HepG2 (cell line): Measurements from ENCODE around the gene TTC28. TPM values are rescaled to one million over a fixed set of nuclear protein-coding genes. Genes with fewer than 3 reads are reported as not detected.

Experiments
- ATAC-seq: fragments of 200-7000 bp; cut with Tn5 transposase; 3 replicates; pipeline ENCODE4 v1.9.1; 2020; ENCODE audit warnings: mild to moderate bottlenecking, moderate library complexity
- BruUV-seq: library from RNA; stranded (reverse); fragments of 400-500 nt; replicated peaks from 2 replicates; lab custom pipeline; 2021; lab: Mats Ljungman, UMichigan
- CTCF ChIA-PET: fragments of 300-600 bp; formaldehyde crosslinking; extraction: SDS; loops from one replicate; lab custom pipeline; 2021; ENCODE audit warnings: low total read pairs, inconsistent platforms, low intra/inter-chr PET ratio; lab: Yijun Ruan, JAX
- POLR2A ChIA-PET: fragments of 350-600 bp; sonication (Branson Sonifier 250); formaldehyde crosslinking; loops from one replicate; lab custom pipeline; 2020; ENCODE audit warnings: antibody characterized with exemption, inconsistent platforms; lab: Yijun Ruan, JAX
- DNase-seq: peaks from one replicate; pipeline ENCODE4 v3.0.0-alpha.2; 2015; ENCODE audit warnings: low spot score
- FAIRE-seq: peaks from 3 replicates; lab custom pipeline; 2011; peaks lifted over from hg19 to GRCh38; lab: Jason Lieb, UNC
- H2AFZ ChIP-seq: one replicate; pipeline ENCODE4 v1.6.1; 2011; ENCODE audit warnings: low read length, inconsistent platforms
- H3K27ac ChIP-seq: fragments of 300-600 bp; 3 replicates; pipeline ENCODE4 v1.8.0; 2011; ENCODE audit warnings: mixed run types, mild to moderate bottlenecking, mixed read lengths, low read length, inconsistent platforms; ENCODE audit not compliant: insufficient read depth; ENCODE audit errors: extremely low read length
- H3K27me3 ChIP-seq, 2 experiments: fragments of 200-600 bp in 1 of 2; 2 replicates in 1 of 2; 3 replicates in 1 of 2; pipeline versions ENCODE4 v1.6.0 to v1.8.0; 2011; ENCODE audit warnings: low read length in 2 of 2, mild to moderate bottlenecking in 2 of 2, moderate library complexity in 2 of 2, inconsistent platforms in 1 of 2; ENCODE audit not compliant: insufficient read depth in 2 of 2, control insufficient read depth in 1 of 2
- H3K36me3 ChIP-seq, 2 experiments: fragments of 200-600 bp in 1 of 2; replicated peaks in 1 of 2; 2 replicates in 1 of 2; 3 replicates in 1 of 2; pipeline versions ENCODE4 v1.5.1 to v1.8.0; 2011; ENCODE audit warnings: low read length in 2 of 2, inconsistent platforms in 1 of 2; ENCODE audit not compliant: insufficient read depth in 2 of 2, control insufficient read depth in 1 of 2
- H3K4me1 ChIP-seq: 2 replicates; pipeline ENCODE4 v1.5.1; 2012; ENCODE audit warnings: low read length, inconsistent platforms; ENCODE audit not compliant: insufficient read depth
- H3K4me2 ChIP-seq: 2 replicates; pipeline ENCODE4 v1.6.0; 2011; ENCODE audit warnings: low read depth, low read length, inconsistent platforms
- H3K4me3 ChIP-seq, 3 experiments: fragments of 200-600 bp in 1 of 3; sonication (generic), shearing (Covaris generic) in 1 of 3; replicated peaks in 1 of 3; 2 replicates each; pipeline ENCODE4 v1.5.1; 2011 to 2016; ENCODE audit warnings: low read length in 3 of 3, inconsistent platforms in 2 of 3, low read depth in 2 of 3, mild to moderate bottlenecking in 2 of 3, control low read depth in 1 of 3, mixed read lengths in 1 of 3; ENCODE audit not compliant: insufficient read depth in 1 of 3
- H3K79me2 ChIP-seq: one replicate; pipeline ENCODE4 v1.6.1; 2011; ENCODE audit warnings: low read length, inconsistent platforms; ENCODE audit not compliant: insufficient read depth
- H3K9ac ChIP-seq: 2 replicates; pipeline ENCODE4 v1.6.0; 2011; ENCODE audit warnings: mild to moderate bottlenecking, low read depth, low read length, inconsistent platforms; ENCODE audit not compliant: insufficient read depth
- H3K9me3 ChIP-seq: 2 replicates; pipeline ENCODE4 v1.5.1; 2012; ENCODE audit warnings: mild to moderate bottlenecking, low read length
- H4K20me1 ChIP-seq: 2 replicates; pipeline ENCODE4 v1.6.0; 2011; ENCODE audit warnings: inconsistent platforms, mild to moderate bottlenecking, low read length, moderate library complexity; ENCODE audit not compliant: insufficient read depth
- ADNP ChIP-seq: sonication (generic); formaldehyde crosslinking; IDR thresholded peaks from 2 replicates; pipeline ENCODE4 v1.4.0; 2020; ENCODE audit warnings: missing genetic modification reagents
- ARNT2 ChIP-seq: sonication (generic); formaldehyde crosslinking; IDR thresholded peaks from 2 replicates; pipeline ENCODE4 v1.8.0; 2022; ENCODE audit warnings: mild to moderate bottlenecking, low read depth, missing genetic modification reagents, moderate library complexity
- NFE2 ChIP-seq: sonication (generic); formaldehyde crosslinking; IDR thresholded peaks from 2 replicates; pipeline ENCODE4 v1.4.0; 2020; ENCODE audit warnings: missing genetic modification reagents
- NR2F2 ChIP-seq: IDR thresholded peaks from 2 replicates; pipeline ENCODE4 v1.6.1; 2012; ENCODE audit warnings: low read depth, inconsistent platforms, borderline replicate concordance
- TMF1 ChIP-seq: sonication (generic); formaldehyde crosslinking; IDR thresholded peaks from 2 replicates; pipeline ENCODE4 v1.8.1; 2022; ENCODE audit warnings: low read depth, missing genetic modification reagents
- ZBTB42 ChIP-seq: sonication (generic); formaldehyde crosslinking; IDR thresholded peaks from 2 replicates; pipeline ENCODE4 v1.5.0; 2020; ENCODE audit warnings: mild to moderate bottlenecking, missing genetic modification reagents
- ZNF589 ChIP-seq: sonication (generic); formaldehyde crosslinking; conservative IDR thresholded peaks from 2 replicates; pipeline ENCODE4 v1.8.0; 2022; ENCODE audit warnings: mild to moderate bottlenecking, moderate library complexity, missing genetic modification reagents
- WGBS: methylation state at CpG from one replicate; pipeline ENCODE4 v1.1.6; 2017; ENCODE audit warnings: low lambda C conversion rate; 5-methylcytosine and 5-hydroxymethylcytosine counted together
- in situ Hi-C: cut with HindIII; loops from 2 replicates; pipeline ENCODE4 v1.10.0; 2017; ENCODE audit warnings: low pct_unique_long_range_greater_than_20kb; ENCODE audit not compliant: extremely low pct_ligation_motif_present
- intact Hi-C: fragments of 100-400 bp; cut with micrococcal nuclease; formaldehyde crosslinking; loops from one replicate; pipeline ENCODE4 v1.10.0; 2022; ENCODE audit not compliant: unreplicated experiment
- polyA plus RNA-seq, 8 experiments: library from polyadenylated mRNA; depleted of rRNA in 3 of 8; stranded (reverse) in 7 of 8; unstranded in 1 of 8; fragments of >200 nt; fragmentation: Illumina TruSeq in 4 of 8; extraction: Trizol in 4 of 8; gene quantifications; 2 replicates each; pipeline versions ENCODE4 v1.2.1 to v1.2.3, GENCODE V29; 2011 to 2016; ENCODE audit warnings: low read depth in 4 of 8, missing spikeins in 1 of 8, mixed read lengths in 1 of 8; ENCODE audit not compliant: insufficient read depth in 1 of 8
- total RNA-seq, 5 experiments: library from RNA; depleted of rRNA; stranded (reverse); fragments of >200 nt; fragmentation: Illumina TruSeq; extraction: Trizol; gene quantifications; 2 replicates each; pipeline ENCODE4 v1.2.3, GENCODE V29; 2016; ENCODE audit warnings: low read depth in 1 of 5
- TF ChIP-seq, protein P1 (sequence below): IDR thresholded peaks from 2 replicates; pipeline ENCODE4 v1.6.1; 2016; ENCODE audit warnings: low read depth

The TTC28 gene
- total and polyA plus RNA-seq, 2 of the 13 experiments (the other 11 are each of a cell fraction or from before 2014, with no cell fraction given): 4.2 to 13.1 TPM

- H3K9ac ChIP-seq: no peak overlapping the region
- CTCF ChIA-PET: no interaction called here
- POLR2A ChIA-PET: no interaction called here
- no peaks in the 10 kb centered on the region for H3K27me3 ChIP-seq
- H3K36me3 ChIP-seq: peaks cover 5 to 9% of the 10 kb centered on the region in 2 experiments; a peak in 3 of 5 replicates
- 90% methylated on average over 2 of the region's 6 CpGs for WGBS
- H3K27ac ChIP-seq: no peak overlapping the region
- H3K4me3 ChIP-seq: no peak overlapping the region
- H3K79me2 ChIP-seq: no peaks in the 10 kb centered on the region
- in situ Hi-C loops (loop anchor here (5.0 to 25.0 kb wide), 3 partner anchors 118 to 1243 kb away; no protein-coding TSS in a partner anchor), intact Hi-C loops (no loop called here)
- no peak for ATAC-seq
- no peaks in the 10 kb centered on the region for H3K9me3 ChIP-seq
- no peaks in the 10 kb centered on the region for H3K4me1 ChIP-seq
- no peak overlapping the region for H2AFZ ChIP-seq
- TF ChIP-seq ARNT2 (no peak), ZBTB42 (no peak), ADNP (CRISPR knock-in tag) (no peak), TMF1 (CRISPR knock-in tag) (no peak)
- FAIRE-seq: no peak
- BruUV-seq: no TSS peak
- DNase-seq: no peak
- H4K20me1 ChIP-seq: peaks cover 5% of the 10 kb centered on the region
- H3K4me2 ChIP-seq: no peak overlapping the region
These were observed 674.1 kb downstream of the TTC28 start for GRCh38 chr22:28005513-28005912.

- Histone ChIP-seq H3K27me3 (no peaks in the 10 kb centered on the region; a peak in 1 of 5 replicates), H4K20me1 (peaks cover 2% of the 10 kb centered on the region; the same call in 1 of the 2 replicates), H3K9me3 (no peaks in the 10 kb centered on the region), H3K9ac (no peak overlapping the region), H3K79me2 (no peaks in the 10 kb centered on the region), H3K4me3 (no peak overlapping the region), H3K4me2 (no peak overlapping the region), H3K36me3 (peaks cover 5 to 13% of the 10 kb centered on the region in 2 experiments; a peak in 3 of 5 replicates), H2AFZ (no peak overlapping the region), H3K27ac (no peak overlapping the region), H3K4me1 (no peaks in the 10 kb centered on the region)
- FAIRE-seq: no peak
- intact Hi-C loops (no loop called here), in situ Hi-C loops (loop anchor here (25.0 kb wide), 2 partner anchors 592 to 1242 kb away; no protein-coding TSS in a partner anchor)
- TF ChIP-seq ZNF589 (CRISPR knock-in tag) (no peak), NR2F2 (no peak), NFE2 (CRISPR knock-in tag) (no peak)
- TF ChIP-seq, protein P1, sequence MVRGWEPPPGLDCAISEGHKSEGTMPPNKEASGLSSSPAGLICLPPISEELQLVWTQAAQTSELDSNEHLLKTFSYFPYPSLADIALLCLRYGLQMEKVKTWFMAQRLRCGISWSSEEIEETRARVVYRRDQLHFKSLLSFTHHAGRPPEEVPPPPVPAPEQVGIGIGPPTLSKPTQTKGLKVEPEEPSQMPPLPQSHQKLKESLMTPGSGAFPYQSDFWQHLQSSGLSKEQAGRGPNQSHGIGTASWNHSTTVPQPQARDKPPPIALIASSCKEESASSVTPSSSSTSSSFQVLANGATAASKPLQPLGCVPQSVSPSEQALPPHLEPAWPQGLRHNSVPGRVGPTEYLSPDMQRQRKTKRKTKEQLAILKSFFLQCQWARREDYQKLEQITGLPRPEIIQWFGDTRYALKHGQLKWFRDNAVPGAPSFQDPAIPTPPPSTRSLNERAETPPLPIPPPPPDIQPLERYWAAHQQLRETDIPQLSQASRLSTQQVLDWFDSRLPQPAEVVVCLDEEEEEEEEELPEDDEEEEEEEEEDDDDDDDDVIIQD (CRISPR knock-in tag): no peak
- ChIA-PET POLR2A (no interaction called here), CTCF (no interaction called here)
- WGBS: 96% methylated on average over 6 of the region's 6 CpGs
- BruUV-seq: no TSS peak
- ATAC-seq: no peak
- no peak for DNase-seq
These were observed 675.6 kb downstream of the TTC28 start for GRCh38 chr22:28004021-28004420.
